GM23248 (cell line): ENCODE measurements around the gene TREML4. TPM values are rescaled to one million over a fixed set of nuclear protein-coding genes. Genes with fewer than 3 reads are reported as not detected.

Source experiments
- DNase-seq: peaks from one replicate; pipeline ENCODE4 v3.0.0-alpha.2; 2015
- H2AFZ ChIP-seq: fragments of 200-600 bp; sonication (generic); 2 replicates; pipeline ENCODE4 v1.6.1; 2016; ENCODE audit warnings: antibody characterized with exemption
- H3F3A ChIP-seq: fragments of 200-600 bp; sonication (generic); 2 replicates; pipeline ENCODE4 v1.6.1; 2016; ENCODE audit warnings: mild to moderate bottlenecking, antibody characterized with exemption, mixed run types; ENCODE audit not compliant: insufficient read depth
- H3K27ac ChIP-seq: fragments of 200-600 bp; sonication (generic); 2 replicates; pipeline ENCODE4 v1.5.1; 2016; ENCODE audit warnings: mild to moderate bottlenecking
- H3K27me3 ChIP-seq: fragments of 200-600 bp; sonication (generic); replicated peaks from 2 replicates; pipeline ENCODE4 v1.6.1; 2016; ENCODE audit warnings: mild to moderate bottlenecking; ENCODE audit not compliant: insufficient read depth
- H3K36me3 ChIP-seq: fragments of 200-600 bp; sonication (generic); 2 replicates; pipeline ENCODE4 v1.6.1; 2016; ENCODE audit warnings: low read depth, mild to moderate bottlenecking
- H3K4me1 ChIP-seq: fragments of 200-600 bp; sonication (generic); 2 replicates; pipeline ENCODE4 v1.6.1; 2016; ENCODE audit warnings: mild to moderate bottlenecking; ENCODE audit not compliant: insufficient read depth
- H3K4me2 ChIP-seq: fragments of 200-600 bp; sonication (generic); one replicate; pipeline ENCODE4 v1.6.1; 2016; ENCODE audit warnings: mild to moderate bottlenecking; ENCODE audit not compliant: unreplicated experiment
- H3K4me3 ChIP-seq: fragments of 200-600 bp; sonication (generic); 2 replicates; pipeline ENCODE4 v1.5.1; 2016; ENCODE audit warnings: mild to moderate bottlenecking
- H3K79me2 ChIP-seq: fragments of 200-600 bp; sonication (generic); 2 replicates; pipeline ENCODE4 v1.6.1; 2016; ENCODE audit warnings: mild to moderate bottlenecking; ENCODE audit not compliant: insufficient read depth
- H3K9ac ChIP-seq: fragments of 200-600 bp; sonication (generic); 2 replicates; pipeline ENCODE4 v1.6.1; 2016; ENCODE audit warnings: mild to moderate bottlenecking
- H3K9me2 ChIP-seq: fragments of 200-600 bp; sonication (generic); 2 replicates; pipeline ENCODE4 v1.6.1; 2016; ENCODE audit warnings: mixed run types, mild to moderate bottlenecking, moderate library complexity; ENCODE audit not compliant: insufficient read depth
- H3K9me3 ChIP-seq: fragments of 200-600 bp; sonication (generic); one replicate; pipeline ENCODE4 v1.6.1; 2017; ENCODE audit warnings: low read depth
- H4K20me1 ChIP-seq: fragments of 200-600 bp; sonication (generic); 2 replicates; pipeline ENCODE4 v1.6.0; 2016; ENCODE audit not compliant: insufficient read depth
- EZH2 ChIP-seq: fragments of 200-600 bp; sonication (generic); IDR thresholded peaks from 2 replicates; pipeline ENCODE4 v1.6.1; 2018; ENCODE audit warnings: antibody characterized with exemption, mild to moderate bottlenecking; ENCODE audit not compliant: insufficient read depth, poor library complexity, severe bottlenecking
- EZH2phosphoT487 ChIP-seq: fragments of 200-600 bp; sonication (generic); IDR thresholded peaks from 2 replicates; pipeline ENCODE4 v1.6.1; 2018; ENCODE audit warnings: antibody characterized with exemption, moderate library complexity, mild to moderate bottlenecking, low read depth; ENCODE audit not compliant: insufficient read depth
- WGBS, 2 experiments: methylation state at CpG; one replicate each; pipeline ENCODE4 v1.1.6; 2015 to 2017; ENCODE audit warnings: low lambda C conversion rate in 2 of 2, low coverage in 1 of 2; ENCODE audit errors: missing lambda C conversion rate in 2 of 2; 5-methylcytosine and 5-hydroxymethylcytosine counted together
- in situ Hi-C: fragments of 300-500 bp; cut with MboI; formaldehyde crosslinking; loops from 2 replicates; pipeline ENCODE4 v1.15.0; 2020
- polyA plus RNA-seq: library from polyadenylated mRNA; unstranded; fragments of >200 nt; fragmentation: Nextera tagmentation; extraction: Ambion mirVana; gene quantifications from 2 replicates; pipeline ENCODE4 v1.2.1, GENCODE V29; 2016
- total RNA-seq: library from RNA; depleted of rRNA; stranded (reverse); fragments of >200 nt; shearing (Covaris generic); gene quantifications from 2 replicates; pipeline ENCODE4 v1.2.3, GENCODE V29; 2014

The TREML4 gene
- total and polyA plus RNA-seq, 2 experiments from 2014 or later = not detected

GRCh38 chr6:41255638-41256246, 27.6 kb downstream of the TREML4 start:
- WGBS, 2 experiments = 6 to 7% methylated on average over 5 of the region's 5 CpGs
- no peak for DNase-seq
- H3K27me3 ChIP-seq = no peaks in the 10 kb centered on the region
- no peak overlapping the region for H3K4me2 ChIP-seq
- H3K9ac ChIP-seq = no peak overlapping the region
- TF ChIP-seq EZH2phosphoT487 = no peak
- no peak for TF ChIP-seq EZH2
- H2AFZ ChIP-seq = no peak overlapping the region
- no peaks in the 10 kb centered on the region for H3K4me1 ChIP-seq
- H4K20me1 ChIP-seq = no peaks in the 10 kb centered on the region
- H3K27ac ChIP-seq = no peak overlapping the region
- H3K79me2 ChIP-seq = no peaks in the 10 kb centered on the region
- in situ Hi-C loops = no loop called here
- no peaks in the 10 kb centered on the region for H3K9me2 ChIP-seq
- H3K36me3 ChIP-seq = no peaks in the 10 kb centered on the region
- H3F3A ChIP-seq = no peaks in the 10 kb centered on the region
- no peaks in the 10 kb centered on the region for H3K9me3 ChIP-seq
- H3K4me3 ChIP-seq = no peak overlapping the region

- Histone ChIP-seq H3K27ac (no peak overlapping the region), H3K9ac (no peak overlapping the region), H2AFZ (no peak overlapping the region), H3K27me3 (no peaks in the 10 kb centered on the region), H3K9me3 (no peaks in the 10 kb centered on the region), H3K9me2 (no peaks in the 10 kb centered on the region), H3K79me2 (no peaks in the 10 kb centered on the region), H3K36me3 (no peaks in the 10 kb centered on the region), H3K4me1 (no peaks in the 10 kb centered on the region), H4K20me1 (no peaks in the 10 kb centered on the region), H3F3A (no peaks in the 10 kb centered on the region), H3K4me3 (no peak overlapping the region), H3K4me2 (no peak overlapping the region)
- 50 to 52% methylated on average over 1 of the region's 1 CpG for WGBS, 2 experiments
- in situ Hi-C loops = no loop called here
- DNase-seq = no peak
- TF ChIP-seq EZH2phosphoT487 (no peak), EZH2 (no peak)
Measured at GRCh38 chr6:41256383-41256782, 28.2 kb downstream of the TREML4 start.

- Histone ChIP-seq H3F3A (no peaks in the 10 kb centered on the region), H3K9me3 (peaks cover 3% of the 10 kb centered on the region), H3K9me2 (no peaks in the 10 kb centered on the region), H3K4me2 (no peak overlapping the region), H3K4me1 (no peaks in the 10 kb centered on the region), H4K20me1 (no peaks in the 10 kb centered on the region), H3K4me3 (no peak overlapping the region), H3K79me2 (no peaks in the 10 kb centered on the region), H3K27me3 (no peaks in the 10 kb centered on the region), H3K9ac (no peak overlapping the region), H3K36me3 (no peaks in the 10 kb centered on the region), H2AFZ (no peak overlapping the region), H3K27ac (no peak overlapping the region)
- in situ Hi-C loops = no loop called here
- no peak for TF ChIP-seq EZH2
- TF ChIP-seq EZH2phosphoT487 = no peak
- no peak for DNase-seq
- 0 to 5% methylated on average over 2 of the region's 2 CpGs for WGBS, 2 experiments
Measured at GRCh38 chr6:41257369-41258195, 29.4 kb downstream of the TREML4 start.

- no peak overlapping the region for H2AFZ ChIP-seq
- H3K9me2 ChIP-seq = no peaks in the 10 kb centered on the region
- in situ Hi-C loops = no loop called here
- H3K27ac ChIP-seq = no peak overlapping the region
- H4K20me1 ChIP-seq = no peaks in the 10 kb centered on the region
- no peaks in the 10 kb centered on the region for H3F3A ChIP-seq
- WGBS, 2 experiments = 20 to 23% methylated on average over 1 of the region's 1 CpG
- no peak for TF ChIP-seq EZH2phosphoT487
- no peak overlapping the region for H3K4me3 ChIP-seq
- no peaks in the 10 kb centered on the region for H3K36me3 ChIP-seq
- no peak overlapping the region for H3K9ac ChIP-seq
- H3K9me3 ChIP-seq = peaks cover 5% of the 10 kb centered on the region
- H3K27me3 ChIP-seq = no peaks in the 10 kb centered on the region
- H3K4me1 ChIP-seq = no peaks in the 10 kb centered on the region
- DNase-seq = no peak
- no peaks in the 10 kb centered on the region for H3K79me2 ChIP-seq
- H3K4me2 ChIP-seq = no peak overlapping the region
Measured at GRCh38 chr6:41258196-41258493, 30.0 kb downstream of the TREML4 start.
